Limb (tissue), 2 donors: ENCODE results near the gene KRT9.
"Not testable (repeated sequence)": the region's sequence is repeated elsewhere in the genome, so short reads cannot be mapped to it uniquely, and the experiment has no call there.

Experiments used
- DNase-seq, 2 donors: peaks; one replicate each; pipeline ENCODE4 v3.0.0-alpha.2; 2016; ENCODE audit errors: extremely low spot score in 2 of 2

Gene KRT9, protein sequence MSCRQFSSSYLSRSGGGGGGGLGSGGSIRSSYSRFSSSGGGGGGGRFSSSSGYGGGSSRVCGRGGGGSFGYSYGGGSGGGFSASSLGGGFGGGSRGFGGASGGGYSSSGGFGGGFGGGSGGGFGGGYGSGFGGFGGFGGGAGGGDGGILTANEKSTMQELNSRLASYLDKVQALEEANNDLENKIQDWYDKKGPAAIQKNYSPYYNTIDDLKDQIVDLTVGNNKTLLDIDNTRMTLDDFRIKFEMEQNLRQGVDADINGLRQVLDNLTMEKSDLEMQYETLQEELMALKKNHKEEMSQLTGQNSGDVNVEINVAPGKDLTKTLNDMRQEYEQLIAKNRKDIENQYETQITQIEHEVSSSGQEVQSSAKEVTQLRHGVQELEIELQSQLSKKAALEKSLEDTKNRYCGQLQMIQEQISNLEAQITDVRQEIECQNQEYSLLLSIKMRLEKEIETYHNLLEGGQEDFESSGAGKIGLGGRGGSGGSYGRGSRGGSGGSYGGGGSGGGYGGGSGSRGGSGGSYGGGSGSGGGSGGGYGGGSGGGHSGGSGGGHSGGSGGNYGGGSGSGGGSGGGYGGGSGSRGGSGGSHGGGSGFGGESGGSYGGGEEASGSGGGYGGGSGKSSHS

DNA sequence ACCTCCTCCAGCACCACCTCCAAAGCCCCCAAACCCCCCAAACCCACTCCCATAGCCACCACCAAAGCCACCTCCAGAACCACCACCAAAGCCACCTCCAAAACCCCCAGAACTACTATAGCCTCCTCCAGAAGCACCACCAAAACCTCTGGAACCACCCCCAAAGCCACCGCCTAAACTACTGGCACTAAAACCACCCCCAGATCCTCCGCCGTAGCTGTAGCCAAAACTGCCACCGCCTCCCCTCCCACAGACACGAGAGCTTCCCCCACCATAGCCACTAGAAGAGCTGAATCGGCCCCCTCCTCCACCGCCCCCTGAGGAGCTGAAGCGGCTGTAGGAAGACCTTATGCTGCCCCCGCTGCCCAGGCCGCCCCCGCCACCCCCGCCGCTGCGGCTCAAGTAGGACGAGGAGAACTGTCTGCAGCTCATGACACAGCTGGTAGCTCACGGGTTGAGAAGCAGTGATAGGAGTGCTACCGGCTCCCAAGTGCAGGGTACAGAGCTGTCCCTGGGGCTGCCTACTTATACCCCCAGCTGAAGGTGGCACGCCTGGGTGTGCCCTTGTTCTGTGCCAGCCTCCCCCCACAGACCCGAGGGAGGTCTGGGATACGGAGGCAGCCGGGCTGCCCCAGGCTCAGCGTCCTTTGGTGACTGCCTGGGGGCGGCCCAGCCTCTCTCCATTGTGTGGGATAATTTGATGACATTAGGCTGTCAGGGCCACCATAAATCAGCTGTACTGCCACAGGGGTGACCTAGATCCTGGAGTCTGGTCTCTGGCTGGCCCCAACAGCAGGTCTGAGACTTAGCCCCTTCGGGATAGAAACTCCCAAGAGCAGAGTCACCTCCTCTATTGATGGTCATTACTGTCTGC is at the start of gene KRT9:
Gene KRT9, minus strand, starts transcription at position 499 of the 874 bp plus-strand sequence. Its CDS starts 67 bp downstream, at position 432.
- no peak for DNase-seq

DNA sequence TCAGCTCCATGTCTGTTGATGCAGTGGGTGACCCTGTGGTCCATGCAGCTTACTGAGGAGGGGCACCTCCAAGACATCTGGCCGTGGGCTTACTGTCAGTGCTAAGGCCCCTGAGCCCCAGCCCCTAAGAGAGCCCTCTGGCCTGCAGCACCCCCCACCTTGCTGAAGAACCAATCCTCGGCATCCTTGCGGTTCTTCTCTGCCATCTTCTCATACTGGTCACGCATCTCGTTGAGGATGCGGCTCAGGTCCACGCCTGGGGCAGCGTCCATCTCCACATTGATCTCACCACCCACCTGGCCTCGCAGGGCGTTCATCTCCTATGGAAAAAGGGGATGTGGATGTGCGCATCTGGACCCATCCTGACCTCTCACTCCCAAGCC is 49.6 kb upstream of the KRT9 start:
- not testable (repeated sequence) for DNase-seq

DNA sequence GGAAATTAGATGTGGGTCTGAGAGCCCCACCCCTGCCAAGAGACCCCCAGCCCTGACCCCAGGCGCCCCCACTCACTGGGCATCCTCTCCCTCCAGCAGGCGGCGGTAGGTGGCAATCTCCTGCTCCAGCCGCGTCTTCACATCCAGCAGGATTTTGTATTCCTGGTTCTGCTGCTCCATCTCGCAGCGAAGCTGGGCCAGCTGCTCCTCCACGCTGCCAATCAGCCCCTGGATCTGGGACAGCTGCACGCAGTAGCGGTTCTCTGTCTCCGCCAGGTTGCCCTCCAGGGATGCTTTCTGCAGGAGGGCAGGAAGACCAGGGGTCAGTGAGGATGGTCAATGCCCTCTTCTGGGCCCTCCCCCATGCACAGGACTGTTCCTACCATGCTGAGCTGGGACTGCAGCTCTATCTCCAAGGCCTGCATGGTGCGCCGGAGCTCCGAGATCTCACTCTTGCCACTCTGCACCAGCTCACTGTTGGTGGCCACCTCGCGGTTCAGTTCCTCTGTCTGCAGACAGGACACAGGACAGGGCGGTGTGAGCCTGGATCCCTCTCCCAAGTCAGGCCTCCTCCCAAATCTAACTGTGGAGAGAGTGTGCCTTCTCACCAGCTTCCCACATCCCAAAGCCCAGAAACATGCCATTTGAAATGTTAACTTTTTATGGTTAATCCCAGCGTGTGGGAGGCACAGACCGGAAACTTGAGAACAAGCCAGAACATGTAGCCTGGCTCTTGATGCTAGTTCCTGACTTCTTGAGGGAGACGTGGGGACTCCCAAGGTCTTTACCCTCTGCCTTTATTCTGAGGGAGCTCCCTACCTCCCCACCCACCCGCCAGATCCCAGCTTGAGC is 49.0 kb upstream of the KRT9 start:
- DNase-seq, result peak in 1 of 2 donors; percentile 31

DNA sequence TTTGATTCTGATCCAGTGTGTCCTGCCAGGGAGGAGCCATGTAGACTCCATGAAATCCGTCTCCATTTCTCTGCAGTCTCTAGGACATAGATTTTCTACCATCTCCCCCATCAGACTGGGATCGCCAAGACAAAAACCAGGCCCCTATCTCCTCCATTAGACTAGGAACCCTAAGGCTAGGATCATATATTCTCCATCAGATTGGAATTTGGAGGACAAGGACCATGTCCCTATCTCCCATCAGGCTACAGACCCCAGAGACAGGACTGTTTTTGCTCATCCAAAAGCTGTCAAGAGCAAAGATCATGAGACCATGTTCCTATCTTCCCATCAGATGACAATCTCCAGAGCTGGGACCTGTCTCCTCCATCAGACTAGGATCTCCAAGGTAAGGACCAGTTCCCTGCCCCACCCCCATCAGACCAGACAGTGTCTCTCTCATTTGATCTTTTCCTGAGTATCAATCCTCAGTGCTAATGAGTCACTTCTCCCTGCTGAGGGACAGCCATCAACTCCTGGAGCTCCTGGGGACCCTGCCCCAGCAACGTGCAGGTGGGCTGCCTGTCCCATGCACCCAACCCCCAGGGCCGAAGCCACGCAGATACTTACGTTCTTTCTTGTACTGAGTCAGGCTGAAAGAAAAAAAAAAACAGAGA is 48.2 kb upstream of the KRT9 start:
- not testable (repeated sequence) for DNase-seq

DNA sequence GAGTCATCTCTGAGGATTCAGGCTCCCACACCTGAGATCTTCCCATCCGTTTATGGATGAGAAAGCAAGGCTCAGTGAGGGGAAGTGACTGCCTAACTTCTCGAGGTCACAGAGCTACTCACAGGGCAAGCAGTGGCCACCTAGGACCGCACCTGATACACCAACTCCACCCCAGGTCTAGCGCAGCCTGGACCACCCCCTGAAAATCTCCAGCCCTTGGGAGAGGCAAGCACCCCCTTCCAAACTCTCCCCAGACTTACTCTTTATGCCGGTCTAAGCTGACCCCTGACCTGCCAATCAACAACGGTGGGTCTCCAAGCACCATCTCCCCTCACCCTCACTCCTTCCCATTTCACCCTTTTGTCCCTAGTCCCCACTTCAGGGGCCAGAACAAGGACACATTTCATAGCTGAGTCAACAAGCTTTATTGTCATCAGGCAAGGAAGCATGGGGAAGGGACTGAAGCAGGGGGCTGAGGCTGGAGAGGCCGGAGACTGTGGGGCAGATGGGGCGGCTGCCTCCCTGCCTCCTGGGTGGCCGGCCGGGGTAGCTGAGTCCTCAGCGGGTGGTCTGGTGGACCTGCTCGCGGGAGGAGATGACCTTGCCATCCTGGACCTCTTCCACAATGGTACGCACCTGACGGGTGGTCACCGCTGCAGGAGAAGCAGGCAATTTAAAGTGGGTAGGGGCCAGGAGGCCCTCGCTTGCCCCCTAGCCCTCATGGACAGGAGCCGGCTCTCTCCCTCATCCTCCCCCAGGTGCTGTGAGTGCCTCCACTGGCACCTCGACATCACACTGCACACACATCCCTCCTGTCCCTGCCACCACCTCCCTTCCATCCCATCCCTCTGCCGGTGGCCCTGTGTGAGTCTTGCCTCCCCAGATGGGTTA is 47.4 kb upstream of the KRT9 start:
- DNase-seq, result peak in 1 of 2 donors; percentile 18

DNA sequence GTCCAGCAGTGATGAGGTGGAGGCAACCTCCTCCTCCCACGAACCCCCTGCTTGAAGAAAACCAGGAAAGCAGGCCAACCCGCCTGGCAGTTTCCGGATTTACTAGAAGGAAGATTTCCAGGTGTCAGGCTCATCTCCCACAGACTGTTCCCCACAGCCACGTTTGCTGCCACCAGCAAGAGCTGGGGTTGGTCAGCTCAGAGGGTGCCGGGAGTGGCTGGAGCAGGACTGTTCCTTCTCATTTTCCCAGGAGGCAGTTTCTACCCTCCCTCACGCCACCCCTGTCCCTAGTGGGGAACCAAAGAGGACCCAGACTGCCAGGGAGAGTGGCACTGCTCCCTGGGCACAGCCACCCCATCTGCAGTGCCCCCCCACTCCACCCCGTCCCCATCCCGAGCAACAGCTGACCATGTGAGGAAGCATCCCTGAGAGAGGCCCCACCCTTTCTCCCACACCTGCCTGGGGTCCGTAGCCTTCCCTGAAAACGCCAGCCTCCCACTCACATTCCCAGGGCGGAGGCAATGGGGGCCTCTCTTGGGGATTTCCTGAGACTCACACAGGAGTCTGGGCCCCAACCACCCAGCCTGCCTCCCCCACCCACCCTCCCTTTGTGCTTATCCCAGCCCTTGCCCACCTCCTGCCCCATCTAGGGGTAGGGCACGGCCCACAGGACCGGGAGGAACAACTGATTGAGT is 46.6 kb upstream of the KRT9 start:
- DNase-seq, result no peak

DNA sequence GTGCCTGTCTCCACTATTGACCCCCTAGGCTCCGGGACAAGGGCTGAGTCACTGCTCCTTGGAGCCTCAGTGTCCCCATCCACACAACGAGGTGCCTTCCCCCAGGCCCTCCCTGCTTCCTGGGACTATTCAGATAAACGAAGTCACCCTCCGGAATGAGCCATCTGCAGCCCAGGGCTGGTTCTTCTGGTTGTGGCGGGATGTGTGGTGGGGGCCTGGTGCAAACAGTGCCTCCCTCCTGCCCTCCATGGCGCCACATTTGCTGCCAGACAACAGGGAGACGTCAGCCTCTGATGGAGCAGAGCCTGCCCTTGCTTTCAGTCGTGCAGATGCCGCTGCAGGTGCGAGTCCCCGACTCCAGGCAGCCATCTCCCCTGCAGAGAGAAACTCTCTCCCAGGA is 45.8 kb upstream of the KRT9 start:
- no peak for DNase-seq

DNA sequence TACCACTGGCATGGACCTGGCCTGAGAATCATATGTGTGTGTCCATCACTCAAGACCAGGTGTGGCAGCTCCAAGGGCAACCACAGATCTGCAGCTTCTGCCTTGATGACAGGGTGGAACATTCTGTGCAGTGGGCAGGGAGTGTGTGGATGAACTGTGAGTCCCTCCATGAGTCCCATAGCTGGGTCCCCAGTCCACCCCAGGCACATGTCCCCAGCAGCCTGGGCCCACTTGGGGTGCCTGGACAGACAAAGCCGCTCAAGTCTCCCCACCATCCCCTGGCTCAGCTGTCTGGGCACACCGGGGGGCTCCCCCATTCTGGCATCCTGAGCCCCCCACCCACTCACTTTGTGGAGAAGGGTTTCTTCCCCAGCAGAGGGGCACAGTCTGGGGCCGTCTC is 45.3 kb upstream of the KRT9 start:
- no peak for DNase-seq

DNA sequence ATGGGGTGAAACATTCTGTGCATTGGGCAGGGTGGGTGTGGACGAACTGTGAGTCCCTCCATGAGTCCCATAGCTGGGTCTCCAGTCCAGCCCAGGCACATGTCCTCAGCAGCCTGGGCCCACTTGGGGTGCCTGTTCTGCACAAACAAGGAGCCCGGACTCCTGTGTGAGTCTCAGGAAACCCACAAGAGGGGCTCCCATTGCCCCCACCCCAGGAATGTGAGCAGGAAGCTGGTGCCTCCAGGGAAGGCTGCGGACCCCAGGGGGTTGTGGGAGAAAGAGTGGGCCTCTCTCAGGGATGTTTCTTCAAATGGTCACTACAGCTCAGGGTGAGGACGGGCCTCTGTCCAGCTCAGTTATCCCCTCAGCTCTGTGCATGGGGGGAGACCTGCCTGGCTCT is 44.6 kb upstream of the KRT9 start:
- DNase-seq, result not testable (repeated sequence)

DNA sequence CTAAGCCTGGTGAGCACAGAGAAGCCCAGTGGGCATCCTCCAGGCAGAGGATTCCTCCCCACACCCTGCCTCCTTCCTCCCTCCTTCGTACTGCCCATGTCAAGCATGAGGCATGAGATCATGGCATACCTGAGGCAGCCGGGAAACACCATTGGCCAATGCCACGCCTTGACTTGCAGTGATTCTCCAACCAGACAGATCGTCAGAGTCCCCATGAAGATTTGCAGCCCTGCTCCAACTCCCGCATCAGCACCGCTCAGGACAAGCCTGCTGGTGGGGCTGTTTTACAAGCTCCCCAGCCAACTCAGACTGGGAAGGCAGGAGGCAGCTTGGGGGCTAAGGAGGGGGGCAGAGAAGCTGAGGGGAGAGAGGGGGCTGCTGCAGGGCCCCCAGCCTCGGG is 43.6 kb upstream of the KRT9 start:
- DNase-seq, result no peak

DNA sequence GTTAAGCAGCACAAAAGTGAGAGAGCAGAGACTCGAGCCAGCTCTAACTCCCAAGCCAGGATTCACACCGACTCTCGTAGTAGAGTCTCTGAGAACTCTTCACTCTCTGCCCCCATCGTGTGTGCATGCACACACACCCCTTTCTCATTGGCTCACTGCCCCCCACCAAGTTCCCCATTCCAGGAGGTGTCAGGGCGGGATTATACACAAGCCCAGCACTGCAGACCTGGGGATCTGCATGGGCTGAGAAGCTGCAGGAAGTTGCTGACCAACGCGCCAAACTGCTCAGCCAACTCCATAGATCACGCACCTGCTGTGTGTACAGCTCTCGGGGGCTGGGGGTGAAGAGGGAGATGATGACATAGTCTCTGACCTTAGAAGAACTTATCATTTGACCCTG is 42.9 kb upstream of the KRT9 start:
- DNase-seq, result not testable (repeated sequence)

DNA sequence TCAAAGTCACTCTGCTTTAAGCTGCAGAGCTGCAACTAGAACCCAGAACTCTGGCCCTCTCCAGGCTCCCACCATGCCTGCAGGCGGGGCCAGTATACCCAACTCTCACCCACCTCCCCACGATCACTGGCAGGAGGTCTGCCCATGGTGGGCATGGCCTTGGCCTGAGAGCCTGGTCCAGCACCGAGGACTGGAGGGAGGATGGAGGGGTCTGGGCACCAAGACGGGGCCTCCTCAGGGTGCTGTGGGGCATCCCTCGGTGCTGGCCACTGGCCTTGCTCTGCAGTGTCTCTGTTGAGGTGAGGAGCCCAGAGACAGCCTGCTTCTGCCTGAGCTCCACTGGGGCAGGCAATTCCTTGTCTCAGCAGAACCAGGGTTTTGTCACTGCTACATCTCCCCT is 42.2 kb upstream of the KRT9 start:
- DNase-seq, result no peak

DNA sequence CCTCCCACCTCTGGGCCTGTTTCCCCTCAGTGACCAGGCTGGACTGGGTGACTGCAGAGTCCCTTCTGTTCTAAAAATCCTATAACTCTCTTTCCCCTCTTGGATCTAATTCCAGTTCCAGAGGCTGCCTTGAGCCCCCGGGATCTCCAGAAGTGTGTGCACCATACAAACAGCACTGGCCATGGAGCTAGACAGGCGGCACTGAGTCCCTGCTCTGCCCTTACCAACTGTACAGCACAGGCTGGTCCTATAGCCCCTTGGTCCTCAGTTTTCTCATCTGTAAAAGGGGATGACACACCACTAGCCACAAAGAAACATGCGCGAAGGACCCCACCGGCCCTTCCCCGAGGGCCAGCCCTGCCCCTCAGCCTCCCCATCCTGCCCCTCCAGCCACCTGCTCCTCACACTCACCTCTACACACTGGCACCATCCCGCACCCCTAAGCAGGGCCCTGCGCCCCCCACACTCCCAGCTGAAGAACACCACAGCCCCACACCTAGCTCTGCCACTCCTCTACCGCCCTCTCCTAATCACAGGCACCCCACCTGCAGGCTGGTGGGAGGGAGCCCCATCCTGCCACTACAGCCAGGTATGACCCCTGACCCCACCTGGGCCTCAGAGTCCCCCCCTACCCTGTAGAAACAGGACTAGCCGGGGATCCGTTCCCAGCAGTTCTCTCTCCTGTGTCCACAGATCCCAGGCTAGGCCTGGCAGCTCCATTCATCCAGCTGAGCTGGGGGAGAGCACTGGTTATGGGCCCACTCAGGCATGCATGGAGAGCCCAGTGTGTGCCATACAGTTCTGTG is 41.6 kb upstream of the KRT9 start:
- DNase-seq, result no peak

DNA sequence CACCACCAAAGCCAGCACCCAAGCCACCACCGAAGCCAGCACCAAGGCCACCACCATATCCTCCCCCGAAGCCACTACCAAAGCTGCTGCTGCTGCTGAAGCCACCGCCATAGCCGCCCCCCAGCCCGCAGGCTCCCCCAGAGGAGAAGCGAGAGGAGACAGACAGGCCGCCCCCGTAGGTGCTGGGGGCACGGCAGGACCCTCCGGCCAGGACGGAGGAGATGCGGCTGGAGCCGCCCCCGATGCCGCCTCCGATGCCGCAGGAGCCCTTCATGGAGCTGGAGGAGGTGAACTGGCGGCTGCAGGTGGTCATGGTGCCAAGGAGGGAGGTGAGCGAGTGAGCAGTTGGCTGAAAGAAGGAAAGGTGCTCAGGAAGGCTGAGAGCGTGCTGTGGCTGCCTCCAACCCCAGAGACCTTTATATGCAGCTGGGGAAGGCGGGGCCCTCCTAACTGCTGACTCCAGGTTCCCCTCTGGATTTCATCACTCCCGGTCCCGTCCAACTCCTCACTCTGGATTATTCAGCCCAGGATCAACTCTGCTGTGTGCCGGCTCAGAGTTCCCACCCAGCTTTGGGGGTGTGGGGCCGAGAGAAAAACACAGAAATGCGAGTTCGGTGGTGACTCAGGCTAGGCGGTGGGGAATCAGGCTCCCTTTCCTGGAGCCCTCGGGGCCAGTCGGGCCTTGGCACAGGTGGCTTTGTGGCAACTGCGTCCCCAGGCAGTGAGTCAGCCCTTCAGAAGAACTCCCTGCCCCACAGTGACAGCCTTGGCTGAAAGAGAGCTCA is 40.7 kb upstream of the KRT9 start, which contains the start of gene KRT16:
Gene KRT16, minus strand, starts transcription at position 392 of the 785 bp plus-strand sequence. Its CDS starts 79 bp downstream, at position 313.
- not testable (repeated sequence) for DNase-seq

DNA sequence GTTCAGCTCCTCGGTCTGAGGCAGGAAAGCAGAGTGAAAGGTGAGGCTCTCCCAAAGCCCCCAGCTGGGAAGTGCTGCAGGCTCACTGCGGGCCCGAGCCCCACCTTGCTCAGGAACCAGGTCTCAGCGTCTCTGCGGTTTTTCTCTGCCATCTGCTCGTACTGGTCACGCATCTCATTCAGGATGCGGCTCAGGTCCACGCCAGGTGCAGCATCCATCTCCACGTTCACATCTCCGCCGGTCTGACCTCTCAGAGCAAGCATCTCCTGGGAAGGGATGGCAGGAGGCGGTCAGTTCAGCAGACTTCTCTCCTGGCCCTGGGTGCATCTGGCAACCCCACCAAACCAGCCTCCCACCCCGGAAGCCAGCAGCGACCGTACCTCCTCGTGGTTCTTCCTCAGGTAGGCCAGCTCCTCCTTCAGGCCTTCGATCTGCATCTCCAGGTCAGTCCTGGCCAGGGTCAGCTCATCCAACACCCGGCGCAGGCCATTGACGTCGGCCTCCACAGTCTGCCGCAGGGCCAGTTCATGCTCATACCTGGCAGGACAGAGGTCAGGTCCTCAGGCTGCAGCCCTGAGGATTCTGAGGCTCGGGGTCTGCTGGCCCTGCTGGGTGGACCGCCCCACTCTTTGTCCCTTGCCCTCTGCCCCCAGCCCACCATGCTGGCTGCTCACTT is 39.2 kb upstream of the KRT9 start:
- no peak for DNase-seq

DNA sequence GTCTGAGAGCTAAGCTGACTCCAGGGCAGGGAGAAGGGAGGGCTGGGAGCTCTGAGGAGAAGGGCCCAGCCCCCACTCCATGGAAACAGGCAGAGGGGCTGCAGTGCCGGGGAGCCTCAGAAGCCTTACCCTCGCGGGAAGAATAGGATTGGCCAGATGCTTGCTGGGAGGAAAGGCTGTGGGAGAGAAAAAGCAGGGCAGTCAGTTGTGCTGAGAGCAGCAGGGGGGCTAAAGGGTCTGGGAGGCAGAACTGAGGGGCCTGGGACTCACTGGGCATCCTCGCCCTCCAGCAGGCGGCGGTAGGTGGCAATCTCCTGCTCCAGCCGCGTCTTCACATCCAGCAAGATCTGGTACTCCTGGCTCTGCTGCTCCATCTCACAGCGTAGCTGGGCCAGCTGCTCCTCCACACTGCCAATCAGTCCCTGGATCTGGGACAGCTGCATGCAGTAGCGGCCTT is 38.2 kb upstream of the KRT9 start:
- not testable (repeated sequence) for DNase-seq
